Astrocyte of the hippocampus (primary cell): Measurements from ENCODE around the gene RSL24D1.

ENCODE experiments used
- DNase-seq: peaks from one replicate; pipeline ENCODE4 v3.0.0; 2011; ENCODE audit warnings: low read depth, low spot score

Gene RSL24D1

DNA sequence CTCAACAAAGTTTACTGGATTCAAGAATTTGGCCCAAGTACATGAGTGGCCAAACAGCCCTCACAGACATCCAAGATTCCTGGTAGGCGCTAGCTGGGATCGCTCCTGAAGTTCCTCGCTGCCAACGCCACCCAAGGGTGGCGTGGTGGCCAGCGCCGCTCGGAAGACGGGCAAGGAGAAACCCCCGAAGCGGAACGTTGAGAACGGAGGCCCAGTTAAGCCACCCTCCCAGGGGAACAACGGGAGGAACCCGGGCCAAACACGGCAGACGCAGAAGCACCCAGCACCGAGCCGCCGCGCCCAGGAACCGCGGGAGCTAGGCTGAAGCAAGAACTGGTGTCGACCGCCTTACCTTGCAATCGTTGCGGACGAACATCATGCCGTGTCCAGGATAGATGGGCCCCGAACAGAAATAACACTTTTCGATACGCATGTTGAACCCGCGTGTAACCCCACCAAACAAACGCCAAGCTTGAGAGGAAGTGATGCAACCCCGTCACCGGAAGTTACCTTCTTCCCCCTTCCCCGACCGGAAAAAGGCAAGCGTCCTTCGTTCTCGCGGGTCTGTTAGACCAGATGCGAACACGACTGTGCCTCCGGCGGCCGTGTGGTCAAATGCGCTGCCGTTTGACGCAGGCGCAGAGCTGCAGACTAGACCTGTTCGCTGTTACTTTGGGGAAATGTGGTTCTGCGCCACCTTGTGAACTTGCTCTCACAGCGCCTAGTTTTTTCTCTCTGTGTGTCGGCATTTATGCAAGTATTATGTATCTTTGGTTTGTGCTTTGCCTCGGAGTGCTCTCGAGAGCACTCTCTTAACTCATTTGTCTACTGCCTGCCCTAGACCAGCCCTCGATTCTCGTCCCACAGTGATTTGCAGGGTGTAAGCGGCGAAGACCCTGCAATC lies at the start of gene RSL24D1:
TSS of gene RSL24D1 (minus strand) at position 484 of the 904 bp plus-strand sequence. CDS start at position 433, 51 bp downstream.
- peak; percentile 99 for DNase-seq

DNA sequence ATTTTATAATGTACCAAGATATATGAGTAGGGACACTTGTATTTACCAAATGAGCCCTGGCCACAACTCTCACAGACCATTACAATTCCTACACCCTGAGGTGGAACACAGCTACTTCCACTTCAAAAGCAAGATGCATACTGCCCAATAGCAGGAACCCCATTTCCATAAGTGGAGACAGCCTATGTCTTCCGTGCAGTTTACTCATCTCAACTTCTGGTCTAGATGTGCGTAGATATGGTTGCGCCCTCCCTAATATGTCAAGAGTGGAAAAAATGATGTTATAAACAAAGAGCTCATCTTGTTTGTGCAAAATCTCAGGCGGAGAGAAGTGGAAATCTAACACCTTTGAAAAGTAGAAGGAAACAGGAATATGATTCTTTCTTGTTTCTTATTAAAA lies 48.3 kb upstream of the RSL24D1 start:
- DNase-seq = no peak

GRCh38 chr15:55241891-55242290 lies 45.1 kb upstream of the RSL24D1 start:
- no peak for DNase-seq

- DNase-seq = no peak
These were observed 44.4 kb upstream of the RSL24D1 start for GRCh38 chr15:55241186-55241585.

- DNase-seq = no peak
These were observed 43.5 kb upstream of the RSL24D1 start for GRCh38 chr15:55240125-55240760.

- DNase-seq = no peak
These were observed 42.8 kb upstream of the RSL24D1 start for GRCh38 chr15:55239440-55240124.

GRCh38 chr15:55238877-55239276 lies 42.1 kb upstream of the RSL24D1 start:
- DNase-seq = no peak

GRCh38 chr15:55237219-55238130 lies 40.7 kb upstream of the RSL24D1 start:
- no peak for DNase-seq

DNA sequence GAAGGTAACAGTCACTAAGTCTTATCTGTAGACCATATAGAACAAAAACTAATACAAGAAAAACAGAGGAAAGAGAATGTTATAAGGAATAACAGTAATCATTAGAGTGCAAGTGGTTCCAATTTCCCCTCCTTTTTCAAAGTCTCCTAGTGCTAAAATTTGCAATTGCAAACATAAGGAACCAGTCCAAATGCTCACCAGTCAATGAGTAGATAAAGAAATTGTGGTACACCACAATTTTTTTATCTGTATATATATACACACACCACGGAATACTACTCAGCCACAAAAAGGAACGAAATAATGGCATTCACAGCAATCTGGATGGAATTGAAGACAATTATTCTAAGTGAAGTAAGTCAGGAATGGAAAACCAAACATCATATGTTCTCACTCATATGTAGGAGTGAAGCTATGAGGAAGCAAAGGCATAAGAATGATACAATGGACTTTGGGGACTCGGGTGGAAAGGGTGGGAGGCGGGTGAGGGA lies 38.9 kb upstream of the RSL24D1 start:
- DNase-seq = no peak

GRCh38 chr15:55234800-55235104 lies 38.0 kb upstream of the RSL24D1 start:
- no peak for DNase-seq

GRCh38 chr15:55234104-55234799 lies 37.5 kb upstream of the RSL24D1 start:
- DNase-seq = no peak

DNA sequence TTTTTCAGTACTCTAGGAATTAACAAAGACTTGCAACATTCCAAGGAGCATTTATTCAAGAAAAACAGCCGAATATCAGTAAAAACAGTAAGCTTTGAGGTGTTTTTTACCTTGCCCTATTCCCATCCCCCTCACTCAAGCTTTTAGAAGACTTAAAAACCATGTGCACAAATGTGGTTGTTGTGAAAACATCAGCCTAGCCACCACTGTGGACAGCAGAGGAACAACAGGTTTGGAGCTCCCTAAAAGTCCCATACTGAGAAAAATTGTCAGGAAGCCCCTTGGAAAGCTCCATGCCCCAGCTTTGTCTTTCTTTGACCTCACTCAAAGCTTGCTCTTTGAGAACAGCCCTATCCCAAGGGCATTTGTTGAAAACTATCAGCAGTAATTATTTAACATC lies 34.7 kb upstream of the RSL24D1 start:
- DNase-seq = no peak

- DNase-seq = no peak
These were observed 34.2 kb upstream of the RSL24D1 start for GRCh38 chr15:55230953-55231352.

DNA sequence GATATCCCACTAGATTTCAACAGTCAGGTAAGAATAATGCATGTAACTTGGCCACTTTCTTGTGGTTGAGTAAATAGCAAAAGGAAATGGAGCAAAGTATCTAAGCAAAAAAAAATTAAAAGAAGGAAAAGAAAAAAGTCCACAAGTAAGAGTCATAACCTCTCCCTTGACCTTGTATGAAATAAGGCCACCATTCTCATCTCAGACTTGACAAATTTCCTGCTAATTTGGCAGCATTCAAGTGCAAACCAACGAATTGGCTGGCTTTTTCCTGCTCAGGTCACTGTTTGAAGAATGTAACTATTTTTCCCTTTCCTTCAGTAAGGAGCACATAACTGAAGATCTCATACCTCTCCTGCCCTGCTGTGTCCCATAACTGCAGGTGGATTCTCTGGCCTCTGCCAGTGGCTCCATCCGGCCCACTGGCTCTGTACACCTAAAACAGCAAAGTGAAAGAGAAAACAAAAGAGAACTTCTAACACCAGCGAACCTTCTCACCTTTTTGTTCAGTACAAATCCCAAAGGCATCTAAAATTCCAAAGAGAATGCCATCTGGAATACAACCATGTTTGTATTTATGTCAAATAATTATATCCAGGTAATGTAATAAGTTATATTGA lies 33.4 kb upstream of the RSL24D1 start:
- DNase-seq = peak; percentile 20

DNA sequence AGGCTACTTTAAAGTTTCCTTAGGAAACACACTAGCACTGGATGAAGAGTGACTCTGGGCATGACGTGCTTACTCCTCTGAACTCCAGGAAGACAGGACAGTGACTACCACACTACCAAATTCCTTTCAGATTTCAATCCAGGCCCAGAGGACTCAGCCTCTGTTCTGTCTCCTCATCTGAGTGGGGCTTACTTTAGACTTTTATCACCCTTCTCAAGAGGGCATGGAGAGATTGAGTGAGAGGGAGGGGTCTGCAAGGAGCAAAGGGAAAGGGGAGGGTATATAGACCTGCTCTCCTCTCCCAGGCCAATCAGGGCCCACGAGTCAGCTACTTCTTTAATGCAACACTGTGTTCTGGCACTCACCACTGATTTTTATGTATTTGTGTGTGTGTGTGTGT lies 29.4 kb upstream of the RSL24D1 start:
- DNase-seq = no peak

DNA sequence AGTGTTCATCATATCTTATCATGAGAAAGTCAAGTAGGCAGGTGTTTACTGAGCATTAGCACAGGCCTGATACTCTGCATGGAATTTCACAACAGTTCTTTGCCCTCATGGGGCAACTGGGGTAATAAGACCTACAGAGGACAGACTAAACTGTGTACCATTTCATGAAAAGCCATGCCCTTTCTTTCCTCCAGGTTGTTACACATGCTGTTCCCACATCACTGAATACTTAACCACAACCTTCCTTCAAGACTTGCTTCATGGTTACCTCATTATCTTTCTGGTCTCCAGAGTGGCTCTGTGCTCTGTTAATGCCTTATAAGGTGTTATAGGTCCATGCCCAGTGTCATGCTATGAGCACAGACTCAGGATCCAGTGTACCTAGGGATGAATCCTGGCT lies 28.2 kb upstream of the RSL24D1 start:
- DNase-seq = peak; percentile 10

- no peak for DNase-seq
These were observed 25.8 kb upstream of the RSL24D1 start for GRCh38 chr15:55222588-55222987.

DNA sequence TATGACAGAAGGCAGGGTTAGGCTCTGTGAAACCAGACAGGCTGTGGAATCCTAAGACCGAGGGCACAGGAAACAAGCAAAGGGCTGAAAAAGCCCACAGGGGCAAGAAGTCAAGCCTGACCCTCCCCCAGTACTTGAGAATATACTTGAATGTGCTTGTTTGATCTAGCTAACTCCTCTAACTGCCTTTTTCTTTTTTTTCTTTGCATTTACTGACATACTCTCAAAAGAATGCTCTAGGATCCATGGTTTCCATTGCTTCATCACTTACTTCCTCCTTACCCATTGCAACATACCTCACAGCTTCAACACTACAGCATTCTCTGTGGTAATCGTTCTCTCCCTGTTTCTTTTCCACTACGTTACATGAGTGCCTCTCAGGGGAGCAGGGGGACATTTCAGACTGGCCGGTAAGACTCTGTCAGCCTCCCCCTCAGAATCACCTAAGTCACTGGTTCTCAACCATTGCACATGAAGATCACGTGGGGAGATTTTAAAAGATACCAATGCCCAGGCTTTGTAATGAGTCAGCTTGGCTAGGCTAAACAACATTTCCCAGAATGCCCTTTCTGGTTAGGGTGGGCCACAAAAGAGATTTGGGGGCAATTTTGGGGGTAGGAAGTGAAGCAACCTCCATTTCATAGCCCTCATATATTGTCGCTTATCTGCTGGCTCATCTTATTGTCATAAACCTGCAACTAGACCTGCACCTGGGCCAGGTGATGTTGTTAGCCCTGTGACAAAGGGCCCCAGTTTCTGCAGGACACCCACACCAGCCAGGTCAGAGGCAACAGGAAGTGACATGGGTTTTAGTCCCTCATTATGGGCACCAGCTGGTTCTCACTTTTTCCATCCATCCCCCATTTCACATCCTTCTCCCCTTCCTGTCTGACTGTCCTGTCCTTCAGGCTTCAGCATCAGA lies 24.6 kb upstream of the RSL24D1 start:
- peak; percentile 70 for DNase-seq

DNA sequence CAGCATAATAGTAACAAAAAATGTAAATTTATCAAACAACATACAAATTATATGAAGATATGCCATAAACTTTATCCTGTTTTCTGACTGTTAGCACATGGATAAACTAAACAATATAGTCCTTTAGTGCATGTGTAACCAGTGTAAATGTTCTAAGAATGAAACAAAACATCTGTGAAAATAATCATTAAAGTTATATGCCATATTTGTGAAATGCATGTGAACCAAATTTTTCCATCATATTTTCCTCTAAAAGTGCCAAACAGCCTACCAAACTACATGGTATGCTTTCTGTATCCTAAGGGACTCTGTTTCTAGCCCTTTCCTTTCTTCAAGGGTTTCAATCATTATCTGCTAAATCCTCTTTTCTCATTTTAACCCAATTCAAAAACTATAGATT lies 23.9 kb upstream of the RSL24D1 start:
- no peak for DNase-seq
